GM12875 (cell line): ENCODE data around the gene ITPRIPL2.

ENCODE experiments used
- H3K4me3 ChIP-seq: one replicate; pipeline ENCODE4 v1.5.1; 2011; ENCODE audit warnings: low read depth, low read length, control low read depth
- CTCF ChIP-seq: IDR thresholded peaks from 2 replicates; pipeline ENCODE4 v1.5.1; 2011; ENCODE audit warnings: low read depth, mild to moderate bottlenecking, control low read depth, inconsistent platforms, low read length, moderate library complexity, borderline replicate concordance; ENCODE audit not compliant: insufficient read depth

Gene ITPRIPL2

GRCh38 chr16:19131825-19132218, 18.1 kb downstream of the ITPRIPL2 start:
- TF ChIP-seq CTCF = no peak
- H3K4me3 ChIP-seq = no peak overlapping the region

- no peak for TF ChIP-seq CTCF
- H3K4me3 ChIP-seq = no peak overlapping the region
Measured at GRCh38 chr16:19132255-19132654, 18.5 kb downstream of the ITPRIPL2 start.

GRCh38 chr16:19132898-19133297, 19.1 kb downstream of the ITPRIPL2 start:
- no peak overlapping the region for H3K4me3 ChIP-seq
- TF ChIP-seq CTCF = no peak

GRCh38 chr16:19133600-19133999, 19.8 kb downstream of the ITPRIPL2 start:
- no peak for TF ChIP-seq CTCF
- no peak overlapping the region for H3K4me3 ChIP-seq

- H3K4me3 ChIP-seq = no peak overlapping the region
- no peak for TF ChIP-seq CTCF
Measured at GRCh38 chr16:19135201-19135842, 21.6 kb downstream of the ITPRIPL2 start.

GRCh38 chr16:19135896-19136438, 22.2 kb downstream of the ITPRIPL2 start:
- H3K4me3 ChIP-seq = no peak overlapping the region
- TF ChIP-seq CTCF = no peak

- no peak overlapping the region for H3K4me3 ChIP-seq
- TF ChIP-seq CTCF = no peak
Measured at GRCh38 chr16:19136549-19137196, 22.9 kb downstream of the ITPRIPL2 start.
